H1 (cell line): ENCODE results near the gene LINC01488. TPM values are rescaled to one million over a fixed set of nuclear protein-coding genes. Genes with fewer than 3 reads are reported as not detected.

Experiments
- CTCF ChIA-PET: fragments of 300-600 bp; sonication (Branson Sonifier 250); formaldehyde crosslinking; loops from one replicate; lab custom pipeline; 2021; ENCODE audit not compliant: partially characterized antibody; lab: Charles Lee
- POLR2A ChIA-PET: fragments of 300-600 bp; sonication (Branson Sonifier 250); formaldehyde crosslinking; loops from one replicate; lab custom pipeline; 2021; ENCODE audit warnings: inconsistent platforms; ENCODE audit not compliant: partially characterized antibody; lab: Charles Lee
- DNase-seq, 2 experiments: peaks; one replicate each; pipeline versions ENCODE4 v3.0.0 to v3.0.0-alpha.2; 2010 to 2022; ENCODE audit warnings: low spot score in 2 of 2, low read depth in 1 of 2, mixed read lengths in 1 of 2
- FAIRE-seq: peaks from 2 replicates; lab custom pipeline; 2011; peaks lifted over from hg19 to GRCh38; lab: Jason Lieb, UNC
- H2AFZ ChIP-seq: 2 replicates; pipeline ENCODE4 v1.8.1; 2012; ENCODE audit warnings: low read length, inconsistent platforms
- H2AK5ac ChIP-seq: 2 replicates; pipeline ENCODE4 v1.6.1; 2013; ENCODE audit warnings: low read depth, low read length
- H2BK120ac ChIP-seq: replicated peaks from 2 replicates; pipeline ENCODE3; 2013; ENCODE audit warnings: low read depth, low read length, inconsistent platforms
- H2BK12ac ChIP-seq: 2 replicates; pipeline ENCODE4 v1.6.1; 2013; ENCODE audit warnings: low read depth, low read length
- H2BK15ac ChIP-seq: 2 replicates; pipeline ENCODE4 v1.6.1; 2013; ENCODE audit warnings: low read length
- H2BK20ac ChIP-seq: 2 replicates; pipeline ENCODE4 v1.6.1; 2013; ENCODE audit warnings: low read length
- H2BK5ac ChIP-seq: 2 replicates; pipeline ENCODE4 v1.6.1; 2013; ENCODE audit warnings: low read depth, low read length
- H3K14ac ChIP-seq: 2 replicates; pipeline ENCODE4 v1.6.1; 2013; ENCODE audit warnings: inconsistent platforms; ENCODE audit not compliant: insufficient read length
- H3K18ac ChIP-seq: 2 replicates; pipeline ENCODE4 v1.6.1; 2013; ENCODE audit warnings: low read length; ENCODE audit errors: extremely low read depth
- H3K23ac ChIP-seq: 2 replicates; pipeline ENCODE4 v1.6.1; 2013; ENCODE audit warnings: inconsistent platforms; ENCODE audit not compliant: insufficient read length
- H3K23me2 ChIP-seq: 2 replicates; pipeline ENCODE4 v1.6.1; 2013; ENCODE audit warnings: low read depth, low read length
- H3K27ac ChIP-seq: 2 replicates; pipeline ENCODE4 v1.6.1; 2011; ENCODE audit warnings: low read depth, low read length, inconsistent platforms
- H3K27me3 ChIP-seq, 4 experiments: replicated peaks in 1 of 4; 1 replicate in 1 of 4; 2 replicates in 3 of 4; pipeline versions ENCODE4 v1.6.1 to v1.8.1; 2011 to 2013; ENCODE audit warnings: low read length in 3 of 4, mild to moderate bottlenecking in 3 of 4, inconsistent platforms in 2 of 4, mixed read lengths in 2 of 4, moderate library complexity in 1 of 4; ENCODE audit not compliant: control insufficient read depth in 3 of 4, insufficient read depth in 3 of 4; ENCODE audit errors: extremely low read depth in 1 of 4
- H3K36me3 ChIP-seq, 4 experiments: 2 replicates each; pipeline versions ENCODE4 v1.6.1 to v1.8.1; 2011 to 2013; ENCODE audit warnings: mild to moderate bottlenecking in 4 of 4, low read length in 3 of 4, moderate library complexity in 2 of 4, control low read depth in 1 of 4, inconsistent platforms in 1 of 4; ENCODE audit not compliant: insufficient read depth in 4 of 4, control insufficient read depth in 2 of 4
- H3K4ac ChIP-seq: replicated peaks from 2 replicates; pipeline ENCODE3; 2013; ENCODE audit warnings: low read length, low read depth, mixed read lengths, inconsistent platforms; ENCODE audit not compliant: insufficient read length
- H3K4me1 ChIP-seq, 4 experiments: replicated peaks in 1 of 4; 1 replicate in 1 of 4; 2 replicates in 3 of 4; pipeline versions ENCODE4 v1.6.1 to v1.8.1; 2011 to 2013; ENCODE audit warnings: low read length in 3 of 4, inconsistent platforms in 2 of 4, mixed read lengths in 1 of 4; ENCODE audit not compliant: insufficient read depth in 4 of 4, control insufficient read depth in 3 of 4
- H3K4me2 ChIP-seq, 2 experiments: 2 replicates each; pipeline versions ENCODE4 v1.6.1 to v1.8.1; 2011 to 2013; ENCODE audit warnings: low read depth in 2 of 2, low read length in 2 of 2, control low read depth in 1 of 2, inconsistent platforms in 1 of 2, mild to moderate bottlenecking in 1 of 2; ENCODE audit not compliant: insufficient read depth in 1 of 2
- H3K4me3 ChIP-seq, 4 experiments: fragments of 200-600, 300-600 bp in 1 of 4; sonication (generic), shearing (Covaris generic), sonication (Bioruptor Twin) in 1 of 4; 2 replicates each; pipeline versions ENCODE4 v1.5.1 to v1.8.1; 2011 to 2016; ENCODE audit warnings: low read length in 4 of 4, low read depth in 3 of 4, control low read depth in 2 of 4, inconsistent platforms in 2 of 4, mild to moderate bottlenecking in 2 of 4, mixed read lengths in 1 of 4, moderate library complexity in 1 of 4; ENCODE audit not compliant: insufficient read depth in 2 of 4; ENCODE audit errors: extremely low read depth in 1 of 4
- H3K56ac ChIP-seq: replicated peaks from 2 replicates; pipeline ENCODE3; 2013; ENCODE audit warnings: low read depth, mild to moderate bottlenecking, mixed read lengths, low read length, inconsistent platforms; ENCODE audit not compliant: insufficient read length
- H3K79me1 ChIP-seq: 2 replicates; pipeline ENCODE4 v1.6.1; 2013; ENCODE audit warnings: low read depth, low read length, control low read depth
- H3K79me2 ChIP-seq, 2 experiments: 2 replicates each; pipeline versions ENCODE4 v1.6.1 to v1.8.1; 2012 to 2013; ENCODE audit warnings: low read length in 2 of 2, mild to moderate bottlenecking in 2 of 2, inconsistent platforms in 1 of 2; ENCODE audit not compliant: insufficient read depth in 2 of 2, control insufficient read depth in 1 of 2
- H3K9ac ChIP-seq, 4 experiments: replicated peaks in 1 of 4; 1 replicate in 1 of 4; 2 replicates in 3 of 4; pipeline versions ENCODE4 v1.6.1 to v1.8.1; 2011 to 2013; ENCODE audit warnings: low read depth in 3 of 4, low read length in 3 of 4, control low read depth in 2 of 4, mild to moderate bottlenecking in 2 of 4, moderate library complexity in 2 of 4, inconsistent platforms in 1 of 4; ENCODE audit errors: extremely low read depth in 1 of 4
- H3K9me3 ChIP-seq, 2 experiments: 2 replicates each; pipeline versions ENCODE4 v1.6.1 to v1.8.1; 2012 to 2013; ENCODE audit warnings: mild to moderate bottlenecking in 2 of 2, moderate library complexity in 2 of 2, control low read depth in 1 of 2, inconsistent platforms in 1 of 2, low read depth in 1 of 2, low read length in 1 of 2, mixed read lengths in 1 of 2; ENCODE audit not compliant: insufficient read depth in 2 of 2
- H4K20me1 ChIP-seq, 2 experiments: replicated peaks in 1 of 2; 2 replicates each; pipeline versions ENCODE3 to v1.8.1; 2011 to 2013; ENCODE audit warnings: inconsistent platforms in 2 of 2, low read length in 2 of 2, mild to moderate bottlenecking in 1 of 2; ENCODE audit not compliant: insufficient read depth in 2 of 2, control insufficient read depth in 1 of 2
- H4K5ac ChIP-seq: 2 replicates; pipeline ENCODE4 v1.6.1; 2013; ENCODE audit warnings: low read length, low read depth, mixed read lengths, inconsistent platforms; ENCODE audit not compliant: insufficient read length
- H4K8ac ChIP-seq: 2 replicates; pipeline ENCODE4 v1.8.0; 2013; ENCODE audit warnings: mild to moderate bottlenecking, moderate library complexity, low read length, inconsistent platforms; ENCODE audit not compliant: insufficient read depth; ENCODE audit errors: extremely low read depth
- H4K91ac ChIP-seq: replicated peaks from 2 replicates; pipeline ENCODE3; 2013; ENCODE audit warnings: low read length, mixed read lengths, inconsistent platforms; ENCODE audit not compliant: insufficient read length
- CEBPB ChIP-seq: IDR thresholded peaks from 2 replicates; pipeline ENCODE4 v1.6.1; 2012; ENCODE audit warnings: low read depth, low read length
- CHD2 ChIP-seq: IDR thresholded peaks from 2 replicates; pipeline ENCODE4 v1.6.1; 2012; ENCODE audit warnings: low read length, improper control_type of control experiment
- EP300 ChIP-seq, 2 experiments: IDR thresholded peaks; 1 replicate in 1 of 2; 2 replicates in 1 of 2; pipeline ENCODE4 v1.6.1; 2011 to 2012; ENCODE audit warnings: low read depth in 2 of 2, low read length in 2 of 2, mild to moderate bottlenecking in 2 of 2, borderline replicate concordance in 1 of 2, inconsistent platforms in 1 of 2, moderate library complexity in 1 of 2
- NANOG ChIP-seq: IDR thresholded peaks from 2 replicates; pipeline ENCODE4 v1.6.1; 2011; ENCODE audit warnings: low read length, low read depth, mild to moderate bottlenecking, inconsistent platforms; ENCODE audit not compliant: insufficient read depth, poor library complexity, severe bottlenecking
- SAP30 ChIP-seq: fragments of 300-600 bp; sonication (generic); IDR thresholded peaks from 2 replicates; pipeline ENCODE4 v1.7.1; 2012; ENCODE audit warnings: low read length, moderate library complexity, mild to moderate bottlenecking, inconsistent platforms; ENCODE audit not compliant: insufficient read depth, insufficient replicate concordance
- SP2 ChIP-seq: IDR thresholded peaks from 2 replicates; pipeline ENCODE4 v1.6.1; 2012; ENCODE audit warnings: mild to moderate bottlenecking, low read length, inconsistent platforms
- WGBS, 2 experiments: shearing (Covaris generic) in 1 of 2; methylation state at CpG; one replicate each; pipeline versions ENCODE4 v1.1.6 to v1.1.7; 2013 to 2015; ENCODE audit warnings: low lambda C conversion rate in 2 of 2, mixed read lengths in 2 of 2, inconsistent platforms in 1 of 2, low coverage in 1 of 2, missing lambda C conversion rate in 1 of 2; ENCODE audit not compliant: insufficient replicate concordance in 2 of 2, insufficient coverage in 1 of 2, insufficient read length in 1 of 2; ENCODE audit errors: extremely low coverage in 1 of 2, missing lambda C conversion rate in 1 of 2; 5-methylcytosine and 5-hydroxymethylcytosine counted together
- polyA plus RNA-seq, 7 experiments: library from polyadenylated mRNA; depleted of rRNA in 3 of 7; stranded (reverse) in 5 of 7; unstranded in 2 of 7; fragments of >200 nt in 5 of 7; fragments of 200-250 nt in 2 of 7; gene quantifications; 1 replicate in 5 of 7; 2 replicates in 1 of 7; 4 replicates in 1 of 7; pipeline versions ENCODE4 v1.2.1 to v1.2.3, GENCODE V29; 2011 to 2013; ENCODE audit warnings: missing spikeins in 2 of 7, mixed read lengths in 2 of 7
- total RNA-seq: library from RNA; stranded (reverse); fragmentation: NEBNext Ultra II Directional; extraction: Animal tissue kit (Norgen Biotek cat#: 25700); gene quantifications from 2 replicates; pipeline ENCODE4 v1.2.1, GENCODE V29; 2021

Gene LINC01488
- total and polyA plus RNA-seq, 2 of the 8 experiments (the other 6 are each of a cell fraction or from before 2014, with no cell fraction given) = not detected

- Histone ChIP-seq H3K27ac (no peak overlapping the region), H2BK12ac (no peak overlapping the region), H3K14ac (no peak overlapping the region), H3K27me3 (no peaks in the 10 kb centered on the region), H3K9ac (no peak overlapping the region), H3K23ac (no peak overlapping the region), H4K8ac (no peak overlapping the region), H3K18ac (no peak overlapping the region), H2BK5ac (no peak overlapping the region), H2BK120ac (no peak overlapping the region), H4K91ac (no peak overlapping the region), H3K9me3 (no peaks in the 10 kb centered on the region), H2AFZ (no peak overlapping the region), H3K23me2 (no peaks in the 10 kb centered on the region), H3K56ac (no peak overlapping the region), H2BK15ac (0 out of 2 replicates have a peak overlapping the region, but pooled peaks have one; percentile 92), H3K4me3 (no peak overlapping the region), H4K5ac (no peak overlapping the region), H3K4me1 (peaks cover 0 to 9% (median 2%) of the 10 kb centered on the region in 4 experiments; a peak in 2 of 7 replicates), H2BK20ac (no peak overlapping the region), H3K79me1 (no peaks in the 10 kb centered on the region), H2AK5ac (no peak overlapping the region), H3K4me2 (no peak overlapping the region), H4K20me1 (no peaks in the 10 kb centered on the region), H3K4ac (no peak overlapping the region), H3K79me2 (no peaks in the 10 kb centered on the region), H3K36me3 (no peaks in the 10 kb centered on the region)
- FAIRE-seq = no peak
- WGBS, 2 experiments = 83% methylated on average over 5 of the region's 5 CpGs; no CpG with 5 or more reads in 1 of the 2 experiments
- ChIA-PET POLR2A (interaction anchor here (0.8 to 1.4 kb wide), 2 partner anchors 75 to 98 kb away, joined by 3 read pairs; no protein-coding TSS in a partner anchor), CTCF (interaction anchor here (0.6 to 1.6 kb wide), 5 partner anchors 11 to 738 kb away, joined by 3 to 5 read pairs (median 3); no protein-coding TSS in a partner anchor)
- TF ChIP-seq CEBPB (no peak), EP300 (IDR thresholded peaks at IDR 0.05; ENCODE audit: borderline replicate concordance in 1 of 2, low read depth in 2 of 2, low read length in 2 of 2) (no peak), SP2 (no peak), CHD2 (no peak), NANOG (no peak), SAP30 (no peak)
- DNase-seq = no peak
Observed at GRCh38 chr11:69541001-69541285, 59.5 kb downstream of the LINC01488 start.
